ENCODE measurements around the gene RASGRP3. TPM values are rescaled to one million over a fixed set of nuclear protein-coding genes. Genes with fewer than 3 reads are reported as not detected.

RASGRP3 gene
- total and polyA plus RNA-seq, 4 donors, result 13.2 to 29.3 (median 19.5) TPM

GRCh38 chr2:33586766-33587165 is 110.3 kb downstream of the RASGRP3 start:
- no CpG with 5 or more reads among the region's 2 CpGs for WGBS (ENCODE audit: insufficient coverage)
- no peak for DNase-seq (ENCODE audit: low read depth in 4 of 6, low spot score in 6 of 6)
- H3K4me1 ChIP-seq (ENCODE audit: control insufficient read depth, insufficient read depth, low read length), result no peaks in the 10 kb centered on the region
- H3K36me3 ChIP-seq (ENCODE audit: control insufficient read depth, insufficient read depth, low read length), result peaks cover 12% of the 10 kb centered on the region
- no peak overlapping the region for H3K4me3 ChIP-seq (ENCODE audit: low read depth, low read length)
- no peak overlapping the region for H3K27ac ChIP-seq (ENCODE audit: low read depth, low read length)
- H3K9me3 ChIP-seq (ENCODE audit: control insufficient read depth, insufficient read depth, low read length), result no peaks in the 10 kb centered on the region
- H3K27me3 ChIP-seq (ENCODE audit: control insufficient read depth, insufficient read depth, low read length), result no peaks in the 10 kb centered on the region

DNA sequence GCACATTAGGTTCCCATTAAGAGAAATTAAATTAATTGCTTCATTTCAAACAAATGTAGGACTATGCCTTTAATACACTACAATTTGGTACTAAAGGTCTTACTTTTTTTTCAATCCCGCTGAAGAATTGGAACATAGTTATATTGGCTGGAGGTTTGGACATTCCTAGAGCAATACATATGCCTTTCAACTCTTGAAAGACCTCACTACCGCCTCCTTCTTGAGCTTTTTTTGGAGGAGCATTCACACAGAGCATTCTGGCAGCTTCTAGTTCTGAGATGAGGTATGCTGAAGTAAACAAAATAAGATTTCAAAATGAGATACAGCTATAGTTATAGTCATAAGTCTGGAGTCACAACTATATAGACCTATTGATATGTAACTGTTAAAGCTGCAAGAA is 111.8 kb downstream of the RASGRP3 start:
- Histone ChIP-seq H3K36me3 (ENCODE audit: control insufficient read depth, insufficient read depth, low read length) (peaks cover 19% of the 10 kb centered on the region), H3K27ac (ENCODE audit: low read depth, low read length) (no peak overlapping the region), H3K27me3 (ENCODE audit: control insufficient read depth, insufficient read depth, low read length) (no peaks in the 10 kb centered on the region), H3K4me1 (ENCODE audit: control insufficient read depth, insufficient read depth, low read length) (no peaks in the 10 kb centered on the region), H3K4me3 (ENCODE audit: low read depth, low read length) (no peak overlapping the region), H3K9me3 (ENCODE audit: control insufficient read depth, insufficient read depth, low read length) (no peaks in the 10 kb centered on the region)
- no peak for DNase-seq (ENCODE audit: low read depth in 4 of 6, low spot score in 6 of 6)
- no CpG with 5 or more reads among the region's 2 CpGs for WGBS (ENCODE audit: insufficient coverage)

- DNase-seq (ENCODE audit: low read depth in 4 of 6, low spot score in 6 of 6), result peak in 1 of 6 donors; percentile 13
- no CpG with 5 or more reads among the region's 1 CpG for WGBS (ENCODE audit: insufficient coverage)
- Histone ChIP-seq H3K9me3 (ENCODE audit: control insufficient read depth, insufficient read depth, low read length) (no peaks in the 10 kb centered on the region), H3K36me3 (ENCODE audit: control insufficient read depth, insufficient read depth, low read length) (peaks cover 22% of the 10 kb centered on the region), H3K27ac (ENCODE audit: low read depth, low read length) (no peak overlapping the region), H3K4me3 (ENCODE audit: low read depth, low read length) (no peak overlapping the region), H3K4me1 (ENCODE audit: control insufficient read depth, insufficient read depth, low read length) (no peaks in the 10 kb centered on the region), H3K27me3 (ENCODE audit: control insufficient read depth, insufficient read depth, low read length) (no peaks in the 10 kb centered on the region)
Measured at GRCh38 chr2:33589444-33589843, 113.0 kb downstream of the RASGRP3 start.

GRCh38 chr2:33595385-33595784 is 118.9 kb downstream of the RASGRP3 start:
- H3K9me3 ChIP-seq (ENCODE audit: control insufficient read depth, insufficient read depth, low read length), result no peaks in the 10 kb centered on the region
- no peaks in the 10 kb centered on the region for H3K27me3 ChIP-seq (ENCODE audit: control insufficient read depth, insufficient read depth, low read length)
- no peak for DNase-seq (ENCODE audit: low read depth in 4 of 6, low spot score in 6 of 6)
- H3K4me1 ChIP-seq (ENCODE audit: control insufficient read depth, insufficient read depth, low read length), result peaks cover 3% of the 10 kb centered on the region
- no peak overlapping the region for H3K4me3 ChIP-seq (ENCODE audit: low read depth, low read length)
- H3K27ac ChIP-seq (ENCODE audit: low read depth, low read length), result no peak overlapping the region
- peaks cover 13% of the 10 kb centered on the region for H3K36me3 ChIP-seq (ENCODE audit: control insufficient read depth, insufficient read depth, low read length)
- WGBS (ENCODE audit: insufficient coverage), result no CpG with 5 or more reads among the region's 3 CpGs

GRCh38 chr2:33597026-33597425 is 120.6 kb downstream of the RASGRP3 start:
- Histone ChIP-seq H3K4me1 (ENCODE audit: control insufficient read depth, insufficient read depth, low read length) (peaks cover 3% of the 10 kb centered on the region), H3K27ac (ENCODE audit: low read depth, low read length) (no peak overlapping the region), H3K4me3 (ENCODE audit: low read depth, low read length) (no peak overlapping the region), H3K27me3 (ENCODE audit: control insufficient read depth, insufficient read depth, low read length) (no peaks in the 10 kb centered on the region), H3K36me3 (ENCODE audit: control insufficient read depth, insufficient read depth, low read length) (peaks cover 13% of the 10 kb centered on the region), H3K9me3 (ENCODE audit: control insufficient read depth, insufficient read depth, low read length) (no peaks in the 10 kb centered on the region)
- no peak for DNase-seq (ENCODE audit: low read depth in 4 of 6, low spot score in 6 of 6)
- no CpG with 5 or more reads among the region's 3 CpGs for WGBS (ENCODE audit: insufficient coverage)

- no peaks in the 10 kb centered on the region for H3K27me3 ChIP-seq (ENCODE audit: control insufficient read depth, insufficient read depth, low read length)
- peaks cover 5% of the 10 kb centered on the region for H3K36me3 ChIP-seq (ENCODE audit: control insufficient read depth, insufficient read depth, low read length)
- H3K4me3 ChIP-seq (ENCODE audit: low read depth, low read length), result peak overlapping the region; percentile 99
- WGBS (ENCODE audit: insufficient coverage), result 0% methylated on average over 23 of the region's 23 CpGs
- H3K4me1 ChIP-seq (ENCODE audit: control insufficient read depth, insufficient read depth, low read length), result peaks cover 3% of the 10 kb centered on the region
- H3K27ac ChIP-seq (ENCODE audit: low read depth, low read length), result peak overlapping the region; percentile 84
- peak in 2 of 6 donors; percentile 35 to 49 for DNase-seq (ENCODE audit: low read depth in 4 of 6, low spot score in 6 of 6)
- H3K9me3 ChIP-seq (ENCODE audit: control insufficient read depth, insufficient read depth, low read length), result no peaks in the 10 kb centered on the region
Measured at GRCh38 chr2:33598561-33599174, 122.2 kb downstream of the RASGRP3 start.

DNA sequence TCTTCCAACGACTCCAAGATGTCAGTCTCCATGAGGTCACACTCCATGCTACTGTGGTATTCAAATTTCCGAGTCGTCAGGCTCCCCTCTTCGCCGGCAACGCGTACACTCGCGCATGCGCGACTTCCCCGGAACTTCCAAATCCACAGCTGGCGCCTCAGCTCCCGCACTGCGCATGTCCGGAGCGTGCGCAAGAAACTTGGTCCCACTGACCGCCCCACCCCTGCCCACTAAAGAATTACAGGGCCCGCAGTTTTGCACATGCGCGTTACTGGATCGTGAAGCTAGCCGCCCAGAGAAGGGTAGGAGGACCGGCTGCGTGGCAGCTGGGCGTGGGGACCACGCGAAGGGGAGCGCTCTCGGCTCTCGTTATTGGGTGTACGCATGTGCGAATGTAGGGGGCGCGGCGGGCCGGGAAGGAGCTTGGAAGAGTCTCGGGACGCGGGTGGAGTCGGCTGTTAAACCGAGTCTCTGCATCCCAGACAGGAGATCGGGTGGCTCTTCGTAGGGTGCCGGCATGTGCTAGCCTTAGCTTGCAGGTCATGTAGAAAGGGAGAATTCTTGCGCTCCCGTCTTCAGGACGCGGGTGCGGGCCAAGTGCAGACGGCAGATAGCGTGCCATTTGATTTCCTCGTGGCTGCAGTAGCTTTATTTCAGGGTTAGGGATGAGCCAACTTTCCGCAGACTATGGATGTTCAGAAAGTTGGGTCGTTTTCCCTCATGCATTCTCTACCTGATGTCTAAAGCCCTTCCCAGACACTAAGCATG is 122.9 kb downstream of the RASGRP3 start, which contains the start of gene FAM98A:
TSS of gene FAM98A (minus strand) at position 125 of the 768 bp plus-strand sequence. CDS start at position 47, 78 bp downstream.
- peaks cover 2% of the 10 kb centered on the region for H3K36me3 ChIP-seq (ENCODE audit: control insufficient read depth, insufficient read depth, low read length)
- peak within 1 kb of the TSS; percentile 99 for H3K4me3 ChIP-seq (ENCODE audit: low read depth, low read length)
- peak within 1 kb of the TSS; percentile 84 for H3K27ac ChIP-seq (ENCODE audit: low read depth, low read length)
- peaks cover 3% of the 10 kb centered on the region for H3K4me1 ChIP-seq (ENCODE audit: control insufficient read depth, insufficient read depth, low read length)
- WGBS (ENCODE audit: insufficient coverage), result 0% methylated on average over 51 of the region's 56 CpGs
- H3K9me3 ChIP-seq (ENCODE audit: control insufficient read depth, insufficient read depth, low read length), result no peaks in the 10 kb centered on the region
- no peaks in the 10 kb centered on the region for H3K27me3 ChIP-seq (ENCODE audit: control insufficient read depth, insufficient read depth, low read length)
- DNase-seq (ENCODE audit: low read depth in 4 of 6, low spot score in 6 of 6), result peak; percentile 94 to 100 (median 99)

DNA sequence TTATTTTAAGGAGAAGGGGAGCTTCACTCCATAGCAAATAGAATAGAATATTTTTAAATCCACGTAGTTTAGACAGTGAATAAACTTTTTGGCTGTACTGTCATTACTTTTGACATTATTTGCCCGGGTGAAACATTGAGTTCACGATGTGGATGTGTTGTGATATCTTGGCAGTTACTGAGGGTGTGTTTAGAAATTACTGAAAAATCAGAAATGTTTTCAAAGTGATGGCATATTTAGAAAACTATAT is 123.4 kb downstream of the RASGRP3 start:
- no CpG with 5 or more reads among the region's 3 CpGs for WGBS (ENCODE audit: insufficient coverage)

DNA sequence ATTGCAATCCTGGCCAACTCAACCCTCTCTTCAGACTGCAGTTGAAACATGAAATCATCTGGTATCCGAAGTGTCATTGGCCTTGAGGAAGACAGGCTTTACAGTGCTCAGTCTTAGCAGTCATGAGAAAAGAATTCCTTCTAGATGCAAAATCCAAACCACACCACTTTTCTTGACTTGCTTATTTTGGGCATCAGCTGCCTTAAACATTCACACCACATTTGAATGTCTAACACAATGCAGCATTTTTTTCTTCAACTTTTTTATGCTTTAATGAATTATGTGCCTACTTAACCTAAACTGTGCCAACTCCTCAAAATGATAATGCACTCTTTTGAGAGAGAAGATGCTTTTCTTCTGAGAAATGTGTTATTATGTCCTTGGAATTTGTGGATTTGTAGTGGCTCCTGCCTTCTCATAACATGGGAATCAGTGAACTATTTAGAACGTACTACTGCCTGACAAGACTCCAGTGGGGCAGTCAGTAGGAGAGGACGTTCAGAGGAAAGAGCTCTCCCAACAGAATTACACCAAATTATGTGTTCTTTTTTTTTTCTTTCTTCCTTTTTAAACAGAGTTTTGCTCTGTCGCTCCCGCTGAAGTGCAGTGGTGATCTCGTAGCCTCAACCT is 125.9 kb downstream of the RASGRP3 start:
- Histone ChIP-seq H3K27me3 (ENCODE audit: control insufficient read depth, insufficient read depth, low read length) (no peaks in the 10 kb centered on the region), H3K27ac (ENCODE audit: low read depth, low read length) (no peak overlapping the region), H3K9me3 (ENCODE audit: control insufficient read depth, insufficient read depth, low read length) (no peaks in the 10 kb centered on the region), H3K36me3 (ENCODE audit: control insufficient read depth, insufficient read depth, low read length) (peaks cover 2% of the 10 kb centered on the region), H3K4me3 (ENCODE audit: low read depth, low read length) (no peak overlapping the region), H3K4me1 (ENCODE audit: control insufficient read depth, insufficient read depth, low read length) (peaks cover 3% of the 10 kb centered on the region)
- DNase-seq (ENCODE audit: low read depth in 4 of 6, low spot score in 6 of 6), result no peak
- WGBS (ENCODE audit: insufficient coverage), result 100% methylated on average over 4 of the region's 6 CpGs

More for the DNA sequence above, 123.4 kb downstream of the RASGRP3 start:
- Histone ChIP-seq H3K4me1 (ENCODE audit: control insufficient read depth, insufficient read depth, low read length) (peaks cover 3% of the 10 kb centered on the region), H3K9me3 (ENCODE audit: control insufficient read depth, insufficient read depth, low read length) (no peaks in the 10 kb centered on the region), H3K4me3 (ENCODE audit: low read depth, low read length) (peak overlapping the region; percentile 99), H3K27me3 (ENCODE audit: control insufficient read depth, insufficient read depth, low read length) (no peaks in the 10 kb centered on the region), H3K36me3 (ENCODE audit: control insufficient read depth, insufficient read depth, low read length) (peaks cover 2% of the 10 kb centered on the region), H3K27ac (ENCODE audit: low read depth, low read length) (peak overlapping the region; percentile 57)
- no peak for DNase-seq (ENCODE audit: low read depth in 4 of 6, low spot score in 6 of 6)

Measured in spinal cord (tissue), 10 donors.